GM10266 (cell line): ENCODE measurements around the gene TCERG1L.

ENCODE experiments used
- DNase-seq: peaks from one replicate; pipeline ENCODE4 v3.0.0; 2012; ENCODE audit errors: extremely low spot score
- TF ChIP-seq, protein P1 (sequence below): IDR thresholded peaks from 2 replicates; pipeline ENCODE4 v1.5.1; 2012; ENCODE audit warnings: mild to moderate bottlenecking, low read depth; ENCODE audit not compliant: control insufficient read depth, insufficient read depth; ENCODE audit errors: missing control alignments

TCERG1L gene

GRCh38 chr10:131258256-131258655 is 53.3 kb downstream of the TCERG1L start:
- no peak for DNase-seq
- TF ChIP-seq, protein P1, sequence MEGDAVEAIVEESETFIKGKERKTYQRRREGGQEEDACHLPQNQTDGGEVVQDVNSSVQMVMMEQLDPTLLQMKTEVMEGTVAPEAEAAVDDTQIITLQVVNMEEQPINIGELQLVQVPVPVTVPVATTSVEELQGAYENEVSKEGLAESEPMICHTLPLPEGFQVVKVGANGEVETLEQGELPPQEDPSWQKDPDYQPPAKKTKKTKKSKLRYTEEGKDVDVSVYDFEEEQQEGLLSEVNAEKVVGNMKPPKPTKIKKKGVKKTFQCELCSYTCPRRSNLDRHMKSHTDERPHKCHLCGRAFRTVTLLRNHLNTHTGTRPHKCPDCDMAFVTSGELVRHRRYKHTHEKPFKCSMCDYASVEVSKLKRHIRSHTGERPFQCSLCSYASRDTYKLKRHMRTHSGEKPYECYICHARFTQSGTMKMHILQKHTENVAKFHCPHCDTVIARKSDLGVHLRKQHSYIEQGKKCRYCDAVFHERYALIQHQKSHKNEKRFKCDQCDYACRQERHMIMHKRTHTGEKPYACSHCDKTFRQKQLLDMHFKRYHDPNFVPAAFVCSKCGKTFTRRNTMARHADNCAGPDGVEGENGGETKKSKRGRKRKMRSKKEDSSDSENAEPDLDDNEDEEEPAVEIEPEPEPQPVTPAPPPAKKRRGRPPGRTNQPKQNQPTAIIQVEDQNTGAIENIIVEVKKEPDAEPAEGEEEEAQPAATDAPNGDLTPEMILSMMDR = no peak

DNA sequence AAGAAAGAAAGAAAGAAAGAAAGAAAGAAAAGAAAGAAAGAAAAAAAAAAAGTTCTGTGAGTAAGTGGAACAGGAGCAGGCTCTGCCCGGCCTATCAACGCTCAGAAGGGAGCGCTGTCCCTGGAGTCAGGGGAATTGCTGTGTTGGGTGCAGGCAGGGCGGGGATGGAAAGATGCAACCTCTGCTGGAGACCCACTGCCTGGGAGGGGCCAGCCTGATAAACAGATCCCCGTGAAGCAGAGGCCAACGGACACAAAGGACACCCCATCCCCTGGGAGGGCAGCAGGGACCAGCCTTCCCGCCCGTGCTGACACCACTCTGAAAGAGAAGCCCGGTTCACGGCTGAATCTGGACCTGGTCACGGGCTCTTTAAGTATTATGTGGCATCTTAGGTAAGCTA is 54.5 kb downstream of the TCERG1L start:
- no peak for DNase-seq
- TF ChIP-seq, protein P1 = no peak

- no peak for DNase-seq
- TF ChIP-seq, protein P1 = no peak
Observed at GRCh38 chr10:131254859-131255252, 56.7 kb downstream of the TCERG1L start.

GRCh38 chr10:131253931-131254858 is 57.3 kb downstream of the TCERG1L start:
- TF ChIP-seq, protein P1 = no peak
- no peak for DNase-seq

GRCh38 chr10:131252567-131253276 is 58.8 kb downstream of the TCERG1L start:
- TF ChIP-seq, protein P1 = no peak
- DNase-seq = no peak

- TF ChIP-seq, protein P1 = no peak
- no peak for DNase-seq
Observed at GRCh38 chr10:131251146-131251541, 60.4 kb downstream of the TCERG1L start.

DNA sequence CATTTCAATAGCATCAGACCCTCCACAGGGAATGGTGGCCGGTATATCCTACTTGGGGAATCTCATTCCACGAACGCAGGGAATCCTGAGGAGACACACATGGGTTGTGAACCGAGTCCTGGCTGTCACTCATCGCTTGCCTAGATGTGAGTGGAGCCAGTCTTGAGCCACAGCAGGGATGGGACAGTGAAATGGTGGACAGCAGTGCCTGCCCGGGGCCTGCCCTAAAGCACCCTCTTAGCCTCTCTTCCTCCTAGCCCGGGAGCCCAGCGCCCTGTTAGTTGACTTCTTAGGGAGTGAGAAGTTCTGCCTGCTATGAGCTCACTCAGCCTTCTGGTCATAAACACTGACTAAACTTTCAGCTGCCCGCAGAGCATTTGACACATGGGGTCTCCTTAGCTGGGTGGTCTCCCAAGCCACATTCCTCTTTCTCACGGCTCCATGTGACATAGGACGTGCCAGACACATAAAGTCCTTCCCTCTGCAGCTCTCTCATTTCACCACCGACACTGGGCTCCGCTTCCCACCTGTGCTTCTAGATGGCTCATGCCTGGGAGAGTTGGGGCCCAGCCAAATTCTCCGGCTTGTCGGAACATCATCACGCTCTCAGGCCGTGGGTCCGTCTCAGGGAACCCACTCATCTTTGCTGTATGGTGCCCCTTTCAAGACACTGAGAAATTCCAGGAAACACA is 60.9 kb downstream of the TCERG1L start:
- DNase-seq = no peak
- TF ChIP-seq, protein P1 = no peak
